GM12873 (cell line): ENCODE data around the gene LRCH4.

Experiments
- CTCF ChIP-seq: IDR thresholded peaks from 2 replicates; pipeline ENCODE4 v1.5.1; 2012; ENCODE audit warnings: low read depth, mild to moderate bottlenecking, moderate library complexity, low read length, control low read depth; ENCODE audit not compliant: insufficient read depth; ENCODE audit errors: missing control alignments

The LRCH4 gene

GRCh38 chr7:100547872-100548271 lies 38.1 kb downstream of the LRCH4 start:
- TF ChIP-seq CTCF: no peak

DNA sequence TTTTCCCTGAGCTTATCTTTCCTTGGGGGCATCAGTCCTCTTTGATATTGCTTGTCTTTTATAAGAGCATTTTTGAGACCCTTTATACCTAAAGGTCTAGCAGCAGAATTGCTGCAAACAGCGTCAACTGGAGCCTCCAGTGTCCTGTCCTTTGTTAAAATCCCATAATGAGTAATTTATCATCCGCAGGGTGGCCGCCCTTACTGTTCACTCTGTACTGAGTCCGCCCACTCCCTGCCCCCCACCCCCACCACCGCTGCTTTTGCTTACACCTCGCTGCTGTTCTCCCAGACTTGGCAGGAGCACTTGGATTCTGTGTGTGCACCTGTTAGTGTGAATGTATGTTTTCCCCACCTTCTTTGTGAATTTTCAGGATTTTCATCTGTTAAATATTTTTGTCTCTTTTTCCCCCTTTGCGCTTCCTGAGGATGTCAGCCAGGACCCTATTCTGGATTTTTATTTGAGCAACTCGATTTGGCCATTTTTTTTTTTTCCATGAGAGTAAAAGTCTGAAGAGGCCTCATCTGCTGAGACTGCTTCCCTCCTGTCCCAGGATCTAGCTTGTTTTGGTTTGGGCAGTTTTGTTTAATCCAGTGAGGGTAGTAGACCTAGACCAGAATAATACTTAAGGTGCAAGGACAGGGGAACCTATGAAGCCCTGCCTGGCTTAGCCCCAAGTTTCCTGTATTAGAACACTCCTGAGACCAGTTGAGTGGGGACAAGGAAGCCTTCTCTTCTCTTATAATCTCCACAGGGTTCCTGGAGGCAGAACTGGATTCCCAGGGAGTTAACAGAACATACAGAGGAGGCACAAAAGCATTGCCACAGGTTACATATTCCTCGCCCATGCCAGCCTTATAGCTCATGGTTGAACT lies 38.8 kb downstream of the LRCH4 start:
- TF ChIP-seq CTCF: no peak

- peak; percentile 16 for TF ChIP-seq CTCF
These were observed 39.6 kb downstream of the LRCH4 start for GRCh38 chr7:100546129-100546925.

DNA sequence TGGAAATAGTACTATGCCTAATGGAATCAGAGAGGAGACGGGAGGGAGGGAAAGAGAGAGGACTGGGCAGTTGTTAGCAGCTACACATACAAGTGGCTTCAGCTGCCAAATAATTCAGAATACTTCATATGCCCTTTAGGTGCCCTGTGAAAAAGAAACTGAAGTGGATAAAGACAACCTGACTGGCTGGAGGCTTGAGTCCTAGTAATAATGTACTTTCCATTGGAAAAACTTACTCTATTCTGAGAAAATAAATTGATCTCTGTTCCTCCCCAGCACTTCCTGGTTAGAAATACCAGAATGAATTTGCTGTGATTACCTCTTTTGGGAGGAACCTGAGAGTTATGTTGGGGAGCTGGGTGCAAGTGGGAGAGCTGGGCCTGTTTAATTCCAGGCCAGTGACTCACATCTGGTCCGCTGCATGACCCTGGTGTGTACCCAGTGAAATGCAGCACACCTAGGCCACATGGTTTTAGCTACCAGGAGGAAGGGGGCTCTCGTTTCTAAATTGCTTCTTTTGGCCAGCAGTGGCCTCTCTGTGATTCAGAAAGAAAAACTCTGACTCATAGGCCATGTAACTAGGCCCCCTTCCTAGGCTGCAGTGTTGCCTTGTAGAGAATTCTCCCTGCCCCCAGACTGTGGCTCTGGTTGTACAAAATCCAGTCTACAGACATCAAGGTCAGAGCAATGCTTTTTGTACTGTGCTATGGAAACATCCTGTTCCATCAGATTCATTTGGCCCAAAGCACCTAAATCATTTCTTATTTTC lies 40.4 kb downstream of the LRCH4 start:
- peak; percentile 33 for TF ChIP-seq CTCF

- no peak for TF ChIP-seq CTCF
These were observed 41.0 kb downstream of the LRCH4 start for GRCh38 chr7:100544967-100545359.

GRCh38 chr7:100544386-100544785 lies 41.5 kb downstream of the LRCH4 start:
- no peak for TF ChIP-seq CTCF
